SKM-1 treated with dmso at 0.1 percent for 144 hours (cell line): ENCODE results near the gene UBLCP1.
"Not testable (repeated sequence)": the region's sequence is repeated elsewhere in the genome, so short reads cannot be mapped to it uniquely, and the experiment has no call there.

Experiments used
- DNase-seq: peaks from one replicate; lab custom pipeline; 2025; ENCODE audit not compliant: unreplicated experiment; lab: John Stamatoyannopoulos, UW

Gene UBLCP1

DNA sequence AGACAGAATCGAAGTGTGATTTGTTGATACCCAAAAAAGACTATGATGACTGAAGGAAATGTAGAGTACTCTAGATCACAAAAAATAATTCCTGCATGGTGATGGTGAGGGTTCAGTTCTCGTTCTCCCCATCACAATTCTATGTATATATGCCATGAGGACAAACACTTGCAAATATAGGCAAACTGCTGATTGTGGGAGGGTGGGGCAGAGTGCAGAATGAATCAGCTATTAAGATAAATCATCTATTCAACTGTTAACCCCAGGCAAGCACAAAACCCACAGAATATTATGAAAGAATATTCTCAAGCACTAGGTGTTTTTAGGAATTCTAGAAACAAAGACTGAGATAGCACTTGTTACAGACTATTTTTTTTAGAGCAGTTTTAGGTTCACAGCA lies 13.9 kb upstream of the UBLCP1 start:
- no peak for DNase-seq

DNA sequence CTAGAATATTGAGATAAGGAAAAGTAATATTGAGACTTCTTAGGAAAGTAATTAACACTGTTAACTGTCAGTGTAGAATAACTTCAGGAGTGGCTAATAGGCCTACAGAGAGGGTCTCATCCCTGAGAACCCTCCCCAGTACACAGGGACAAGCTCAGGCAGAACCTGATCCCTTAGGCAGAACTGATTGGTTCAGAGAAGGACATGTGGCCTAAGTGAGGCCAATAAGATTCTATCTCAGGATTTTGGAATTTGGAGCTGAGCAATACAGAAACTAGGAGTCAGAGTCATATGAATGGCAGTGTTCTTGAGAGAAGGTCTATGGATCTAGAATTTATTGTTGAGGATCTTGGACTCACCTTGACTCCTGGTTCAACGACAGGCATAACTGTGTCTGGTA lies 10.9 kb upstream of the UBLCP1 start:
- DNase-seq, result no peak

DNA sequence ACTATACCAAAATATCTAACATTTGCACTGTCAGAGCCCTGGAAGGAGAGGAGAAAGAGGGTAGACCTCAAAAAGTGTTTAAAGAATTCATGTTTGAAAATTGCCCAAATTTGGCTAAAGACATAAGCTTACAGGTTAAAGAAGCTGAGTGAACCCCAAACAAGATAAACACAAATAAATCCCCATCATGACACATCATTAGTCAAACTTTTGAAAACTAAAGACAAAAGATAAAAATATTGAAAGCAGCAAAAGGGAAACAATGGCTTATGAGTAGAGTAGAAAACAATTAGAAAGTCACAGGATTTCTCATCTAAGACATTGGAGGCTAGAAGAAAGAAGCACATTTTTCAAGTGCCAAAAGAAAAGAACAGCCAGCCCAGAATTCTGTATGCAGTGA lies 6.1 kb upstream of the UBLCP1 start:
- no peak for DNase-seq

DNA sequence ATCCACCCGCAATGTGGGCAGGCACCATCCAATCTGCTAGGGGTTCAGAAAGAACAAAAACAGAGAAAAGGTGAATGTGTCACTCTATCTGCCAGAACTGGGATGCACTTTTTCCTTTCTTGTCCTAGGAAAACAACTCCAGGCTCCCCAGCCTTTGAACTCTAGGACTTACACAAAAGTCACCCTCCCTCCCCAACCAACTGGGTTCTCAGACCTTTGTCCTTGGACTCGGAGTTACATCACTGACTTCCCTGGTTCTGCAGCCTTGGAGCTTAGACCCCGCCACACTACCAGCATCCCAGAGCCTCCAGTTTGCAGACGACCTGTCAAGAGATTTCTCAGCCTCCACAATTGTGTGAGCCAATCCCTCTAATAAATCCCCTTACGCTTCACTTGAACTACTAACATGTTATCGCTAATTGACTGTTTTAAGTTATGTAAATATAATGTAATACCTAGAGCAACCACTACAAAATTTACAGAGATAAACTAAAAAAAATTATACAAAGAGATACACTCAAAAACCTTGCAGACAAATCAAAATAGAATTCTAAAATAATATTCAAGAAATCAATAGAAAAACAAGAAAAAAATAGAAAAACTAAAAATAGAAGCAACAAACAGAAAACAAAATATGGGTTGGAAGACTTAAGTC lies 5.3 kb upstream of the UBLCP1 start:
- DNase-seq, result no peak

DNA sequence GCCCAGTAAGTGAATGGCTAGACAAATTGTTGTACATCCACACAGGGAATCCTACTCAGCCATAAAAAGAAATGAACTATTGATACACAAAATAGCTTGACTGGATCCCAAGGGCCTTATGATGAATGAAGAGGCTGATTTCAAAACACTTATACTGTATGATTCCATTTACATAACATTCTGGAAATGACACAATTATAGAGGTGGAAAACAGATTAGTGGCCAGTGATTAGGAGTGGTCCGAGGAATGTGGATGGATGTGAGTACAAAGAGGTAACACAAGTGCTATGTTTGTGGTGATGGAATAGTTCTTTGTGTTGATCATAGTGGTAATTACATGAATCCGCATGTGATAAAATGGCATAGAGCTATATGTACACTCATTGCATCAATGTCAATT lies 4.7 kb upstream of the UBLCP1 start:
- DNase-seq, result no peak

DNA sequence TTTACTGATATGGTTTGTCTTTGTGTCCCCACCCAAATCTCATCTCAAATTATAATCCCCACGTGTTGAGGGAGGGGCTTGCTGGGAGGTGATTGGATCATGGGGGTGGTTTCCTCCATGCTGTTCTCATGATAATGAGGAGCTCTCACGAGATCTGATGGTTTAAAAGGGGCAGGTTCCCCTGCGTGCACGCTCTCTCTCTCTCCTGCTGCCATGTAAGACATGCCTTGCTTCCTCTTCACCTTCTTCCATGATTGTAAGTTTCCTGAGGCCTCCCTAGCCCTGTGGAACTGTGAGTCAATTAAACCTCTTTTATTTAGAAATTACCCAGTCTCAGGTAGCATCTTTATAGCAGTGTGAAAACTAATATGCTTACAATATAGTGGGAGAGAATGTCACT lies 2.9 kb upstream of the UBLCP1 start:
- DNase-seq, result not testable (repeated sequence)

DNA sequence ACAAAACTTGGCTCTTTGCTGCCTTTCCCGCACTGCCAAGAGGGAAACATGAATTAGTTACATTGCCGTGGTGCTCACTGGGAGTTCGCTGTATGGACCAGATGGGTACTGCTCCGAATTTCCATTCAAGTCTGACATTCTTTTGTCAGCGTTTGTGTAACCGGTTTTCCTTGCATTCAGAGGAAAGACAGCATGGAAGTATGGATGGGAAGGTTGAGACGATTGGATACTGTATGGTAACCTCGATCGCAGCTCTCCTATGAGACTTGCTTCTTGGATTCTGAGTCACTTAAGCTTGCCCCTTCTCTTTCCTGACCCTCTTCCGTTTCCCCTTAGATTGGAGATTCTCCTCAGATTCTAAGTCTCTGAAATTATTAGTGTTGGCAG lies 625 bp upstream of the UBLCP1 start:
- no peak for DNase-seq

DNA sequence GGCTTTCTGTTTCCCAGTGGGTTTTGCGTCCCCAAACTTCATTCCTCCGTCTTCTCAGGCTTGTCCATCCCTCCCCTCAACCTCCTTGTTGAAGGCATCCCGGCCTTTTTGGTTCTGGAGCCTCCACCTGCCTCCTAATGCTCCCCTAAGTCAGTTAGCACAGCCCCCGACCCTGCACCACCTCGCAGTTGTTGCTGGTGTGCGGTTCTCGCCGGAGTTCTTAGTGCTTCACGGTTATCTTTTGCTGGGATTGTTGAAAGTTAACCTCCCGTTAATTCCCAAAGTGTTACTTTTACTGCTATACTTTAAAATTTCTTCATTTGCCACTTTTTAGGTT lies 447 bp downstream of the UBLCP1 start:
- DNase-seq, result no peak

DNA sequence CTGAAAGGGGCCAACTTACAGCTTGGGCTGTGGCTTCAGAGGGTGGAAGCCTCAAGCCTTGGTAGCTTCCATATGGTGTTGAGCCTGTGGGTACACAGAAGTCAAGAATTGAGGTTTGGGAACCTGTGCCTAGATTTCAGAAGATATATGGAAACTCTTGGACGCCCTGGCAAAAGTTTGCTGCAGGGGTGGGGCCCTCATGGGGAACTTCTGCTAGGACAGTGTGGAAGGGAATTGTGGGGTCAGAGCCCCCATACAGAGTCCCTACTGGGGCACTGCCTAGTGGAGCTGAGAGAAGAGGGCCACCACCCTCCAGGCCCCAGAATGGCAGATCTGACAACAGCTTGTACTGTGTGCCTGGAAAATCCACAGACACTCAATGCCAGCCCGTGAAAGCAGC lies 3.7 kb downstream of the UBLCP1 start:
- DNase-seq, result not testable (repeated sequence)

DNA sequence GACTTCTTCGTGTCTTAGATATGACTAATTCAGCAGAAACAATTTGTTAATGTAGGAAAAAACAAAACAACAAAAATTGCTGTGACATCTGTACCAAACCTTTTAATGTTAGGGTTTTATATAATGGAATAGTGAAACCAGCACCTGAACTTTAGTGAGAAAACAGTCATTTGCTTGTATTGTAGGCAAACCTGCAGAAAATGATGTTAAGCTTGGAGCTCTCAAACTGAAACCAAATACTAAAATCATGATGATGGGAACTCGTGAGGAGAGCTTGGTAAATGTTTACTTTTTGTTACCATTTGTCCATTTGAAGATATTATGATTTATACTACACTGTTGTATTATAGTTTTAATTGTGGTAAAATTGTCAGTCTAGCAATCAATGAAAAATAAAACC lies 6.6 kb downstream of the UBLCP1 start:
- DNase-seq, result no peak

DNA sequence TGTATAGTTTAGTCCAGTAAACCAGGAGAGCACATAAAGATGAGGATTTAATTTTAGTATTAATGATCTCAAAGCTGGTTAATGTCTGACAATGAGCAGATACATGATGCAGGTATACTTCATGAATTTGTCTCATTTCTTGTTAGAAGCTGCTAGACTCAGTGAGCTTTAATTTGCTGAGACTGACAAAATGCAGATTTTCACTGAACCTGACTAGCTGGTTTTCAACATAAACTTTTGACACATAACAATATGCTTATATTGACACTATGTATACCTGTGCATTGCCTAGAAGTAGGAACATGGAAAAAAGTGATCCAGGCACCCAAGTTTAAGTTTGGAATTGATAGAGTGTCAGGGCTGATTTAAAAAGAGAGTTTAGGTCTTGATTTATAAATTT lies 10.8 kb downstream of the UBLCP1 start:
- DNase-seq, result no peak

DNA sequence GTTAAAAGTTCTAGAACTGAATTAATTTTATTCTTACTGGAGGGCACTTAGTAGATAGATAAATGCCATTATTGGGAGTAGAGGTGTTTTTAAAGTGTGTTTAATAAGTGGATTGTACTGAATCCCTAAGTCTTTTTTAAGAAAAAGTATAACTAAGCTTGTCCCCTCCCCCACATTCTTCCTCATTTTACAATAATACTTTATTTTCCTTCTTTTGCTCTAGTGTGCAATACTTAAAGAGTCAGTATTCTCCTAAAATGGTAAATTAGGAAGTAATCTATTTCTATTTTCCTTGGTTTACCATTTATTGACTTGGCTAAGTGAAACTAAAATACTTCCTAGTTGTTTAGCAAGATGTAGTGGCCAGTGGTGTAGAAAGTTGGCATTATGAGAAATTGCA lies 11.6 kb downstream of the UBLCP1 start:
- no peak for DNase-seq

DNA sequence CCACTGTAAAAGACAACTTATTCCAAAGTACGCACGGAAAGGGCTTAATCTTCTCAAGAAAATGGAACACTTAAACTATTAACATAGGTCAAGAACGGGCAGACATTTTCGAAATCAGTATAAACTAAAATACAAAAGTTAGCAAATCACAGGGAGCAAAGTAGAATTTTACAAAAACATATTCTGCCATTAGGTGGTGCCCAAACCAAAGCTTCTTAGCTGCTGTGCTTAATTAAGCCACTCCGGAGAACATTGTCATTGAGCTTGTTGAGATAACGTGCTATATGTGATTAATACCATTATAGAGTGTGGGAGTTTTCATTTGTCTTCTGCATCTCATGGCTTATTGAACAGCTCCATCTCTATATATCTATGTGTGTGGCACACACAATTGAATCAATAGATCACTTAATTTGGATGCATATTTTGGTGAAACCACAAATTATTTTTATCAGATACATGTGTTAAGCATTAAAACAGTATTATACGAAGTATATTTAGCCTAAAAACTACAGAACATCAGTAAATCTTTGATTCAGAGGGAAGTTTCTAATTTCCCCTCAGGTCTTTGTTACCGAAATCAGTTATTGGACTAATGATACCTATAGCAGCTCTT lies 23.4 kb downstream of the UBLCP1 start:
- peak; percentile 2 for DNase-seq

DNA sequence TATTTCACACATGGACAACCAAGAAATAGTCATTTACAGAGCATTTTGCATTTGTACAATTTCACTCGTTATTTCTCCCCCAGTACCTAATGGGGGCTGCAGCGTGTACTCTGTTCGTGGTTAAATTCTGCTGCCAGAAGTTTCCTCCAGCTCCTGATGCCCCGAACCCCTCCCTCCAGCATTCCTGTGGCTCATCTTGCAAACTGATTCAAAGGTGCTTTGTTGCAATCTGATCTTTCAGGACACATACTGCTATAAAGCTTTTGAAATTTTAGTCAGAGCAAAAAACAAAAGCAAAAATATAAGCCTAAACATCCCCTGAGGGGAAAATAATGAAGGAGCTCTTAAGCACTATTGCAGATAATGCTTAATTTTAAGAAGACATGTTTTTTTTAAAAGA lies 27.7 kb downstream of the UBLCP1 start:
- DNase-seq, result no peak

DNA sequence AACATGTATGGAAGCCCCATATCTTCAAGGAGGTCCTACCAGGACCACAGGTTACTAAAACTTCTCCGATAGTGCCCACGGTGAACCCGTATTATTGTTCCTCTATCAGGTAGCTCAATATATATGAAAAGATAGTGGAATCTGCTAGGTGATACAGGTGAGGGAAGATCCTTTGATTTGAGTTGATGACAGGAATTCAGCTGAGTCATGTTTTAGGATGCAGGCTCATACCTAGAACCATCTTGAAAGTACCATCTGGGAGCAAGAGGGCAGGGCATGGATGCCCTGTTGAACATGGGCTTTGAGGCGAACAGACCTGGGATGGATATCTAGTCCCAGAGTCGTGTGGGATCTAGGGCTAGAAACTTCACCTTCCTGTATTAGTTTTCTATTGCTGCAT lies 31.8 kb downstream of the UBLCP1 start:
- no peak for DNase-seq

DNA sequence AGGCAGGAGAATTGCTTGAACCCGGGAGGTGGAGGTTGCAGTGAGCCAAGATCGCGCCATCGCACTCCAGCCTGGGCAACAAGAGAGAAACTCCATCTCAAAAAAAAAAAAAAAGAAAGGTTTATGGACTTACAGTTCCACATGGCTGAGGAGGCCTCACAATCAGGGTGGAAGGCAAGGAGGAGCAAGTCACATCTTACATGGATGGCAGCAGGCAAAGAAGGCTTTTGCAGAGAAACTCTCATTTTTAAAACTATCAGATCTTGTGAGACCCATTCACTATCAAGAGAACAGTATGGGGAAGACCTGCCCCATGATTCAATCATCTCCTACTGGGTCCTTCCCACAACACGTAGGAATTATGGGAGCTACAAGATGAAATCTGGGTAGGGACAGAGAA lies 34.2 kb downstream of the UBLCP1 start:
- DNase-seq, result not testable (repeated sequence)

DNA sequence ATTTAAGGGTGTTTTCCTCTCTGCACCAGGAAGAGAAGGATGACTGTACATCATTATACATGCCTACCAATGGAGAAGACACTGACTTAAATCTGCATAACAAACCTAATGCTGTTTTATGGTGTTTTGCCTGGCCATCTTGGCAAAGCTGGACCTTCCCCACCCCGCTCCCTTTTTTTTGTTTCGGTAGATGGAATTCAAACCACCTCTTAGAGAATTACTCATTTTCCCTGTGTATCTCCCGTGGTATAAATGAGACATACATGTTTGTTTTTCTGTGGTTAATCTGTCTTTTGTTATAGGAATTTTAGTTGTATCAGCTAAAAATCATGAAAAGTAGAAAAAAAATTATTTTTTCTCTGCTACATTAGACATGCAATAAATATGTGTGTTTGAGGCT lies 38.4 kb downstream of the UBLCP1 start:
- no peak for DNase-seq

DNA sequence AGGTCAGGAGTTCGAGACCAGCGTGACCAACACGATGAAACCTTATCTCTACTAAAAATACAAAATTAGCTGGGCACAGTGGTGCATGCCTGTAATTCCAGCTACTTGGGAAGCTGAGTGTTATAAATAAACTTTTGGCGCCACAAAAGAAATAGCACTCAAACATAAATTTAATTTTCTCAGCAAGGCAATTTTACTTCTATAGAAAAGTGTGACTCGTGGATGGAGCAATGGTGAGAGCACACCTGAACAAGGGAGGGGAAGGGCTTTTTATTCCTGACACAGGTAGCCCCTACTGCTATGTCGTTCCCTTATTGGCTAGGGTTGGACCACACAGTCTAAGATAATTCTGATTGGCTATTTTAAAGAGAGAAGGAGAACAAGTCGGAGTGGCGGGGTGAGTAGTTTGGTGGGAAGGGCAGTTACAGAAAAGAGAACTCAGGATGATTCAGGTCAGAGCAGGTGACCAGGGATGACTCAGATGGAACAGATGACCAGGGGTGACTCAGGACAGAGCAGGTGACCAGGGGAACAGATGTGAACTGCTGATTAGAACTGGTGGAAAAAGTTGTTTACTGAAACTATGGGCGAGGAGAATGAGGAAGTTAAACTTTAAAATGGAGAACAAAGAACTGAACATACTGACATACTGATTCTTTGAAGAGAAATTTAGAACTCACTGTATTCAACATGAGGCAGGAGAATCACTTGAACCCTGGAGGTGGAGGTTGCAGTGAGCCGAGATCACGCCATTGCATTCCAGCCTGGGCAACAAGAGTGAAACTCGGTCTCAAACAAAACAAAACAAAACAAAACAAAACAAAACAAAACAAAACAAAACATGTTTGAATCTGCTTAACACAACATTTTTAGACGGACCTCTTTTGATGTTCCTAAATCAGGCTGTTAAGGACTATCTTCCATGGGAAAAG lies 39.1 kb downstream of the UBLCP1 start:
- peak; percentile 87 for DNase-seq

DNA sequence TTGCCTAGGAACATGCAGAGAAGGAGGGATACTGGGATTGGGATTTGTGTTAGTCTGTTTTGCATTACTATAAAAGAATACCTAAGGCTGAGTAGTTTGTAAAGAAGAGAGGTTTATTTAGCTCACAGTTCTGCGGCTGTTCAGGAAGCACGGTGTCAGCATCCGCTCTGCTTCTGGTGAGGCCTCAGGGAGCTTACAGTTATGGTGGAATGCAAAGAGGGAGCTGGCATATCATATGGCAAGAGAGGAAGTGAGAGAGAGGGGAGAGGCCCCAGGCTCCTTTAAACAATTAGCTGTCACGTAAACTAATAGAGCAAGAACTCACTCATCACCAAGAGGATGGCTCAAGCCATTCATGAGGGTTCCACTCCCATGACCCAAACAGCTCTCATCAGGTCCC lies 40.2 kb downstream of the UBLCP1 start:
- no peak for DNase-seq

DNA sequence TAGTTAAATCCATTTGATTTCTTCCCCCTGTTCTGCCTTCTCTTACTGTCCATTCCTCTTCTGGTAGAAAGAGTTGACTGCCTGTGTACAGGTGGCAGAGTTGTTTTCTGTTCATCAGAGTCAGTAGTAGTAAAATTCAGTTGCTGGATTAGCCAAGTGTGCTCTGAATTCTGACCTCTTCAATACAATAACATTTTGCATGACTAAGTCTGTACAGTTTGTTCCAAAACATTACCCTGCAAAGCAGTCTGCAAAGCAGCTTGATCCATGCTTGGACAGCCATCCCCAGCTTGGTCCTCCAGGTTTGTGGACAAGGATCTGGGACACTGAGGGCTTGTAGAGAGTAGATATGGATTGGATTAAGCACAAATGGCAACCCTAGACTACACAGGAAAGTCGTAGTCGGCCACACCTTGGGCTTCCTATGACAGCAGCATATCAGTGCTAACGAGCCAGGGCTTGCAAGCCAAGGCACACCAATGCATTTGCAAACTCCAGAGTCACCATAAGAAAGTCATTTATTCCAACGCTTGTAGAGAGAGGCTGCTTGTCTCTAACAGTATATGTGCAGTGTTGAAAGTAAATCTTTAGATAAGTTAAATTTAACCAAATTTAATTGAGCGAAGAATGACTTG lies 42.0 kb downstream of the UBLCP1 start:
- DNase-seq, result no peak

DNA sequence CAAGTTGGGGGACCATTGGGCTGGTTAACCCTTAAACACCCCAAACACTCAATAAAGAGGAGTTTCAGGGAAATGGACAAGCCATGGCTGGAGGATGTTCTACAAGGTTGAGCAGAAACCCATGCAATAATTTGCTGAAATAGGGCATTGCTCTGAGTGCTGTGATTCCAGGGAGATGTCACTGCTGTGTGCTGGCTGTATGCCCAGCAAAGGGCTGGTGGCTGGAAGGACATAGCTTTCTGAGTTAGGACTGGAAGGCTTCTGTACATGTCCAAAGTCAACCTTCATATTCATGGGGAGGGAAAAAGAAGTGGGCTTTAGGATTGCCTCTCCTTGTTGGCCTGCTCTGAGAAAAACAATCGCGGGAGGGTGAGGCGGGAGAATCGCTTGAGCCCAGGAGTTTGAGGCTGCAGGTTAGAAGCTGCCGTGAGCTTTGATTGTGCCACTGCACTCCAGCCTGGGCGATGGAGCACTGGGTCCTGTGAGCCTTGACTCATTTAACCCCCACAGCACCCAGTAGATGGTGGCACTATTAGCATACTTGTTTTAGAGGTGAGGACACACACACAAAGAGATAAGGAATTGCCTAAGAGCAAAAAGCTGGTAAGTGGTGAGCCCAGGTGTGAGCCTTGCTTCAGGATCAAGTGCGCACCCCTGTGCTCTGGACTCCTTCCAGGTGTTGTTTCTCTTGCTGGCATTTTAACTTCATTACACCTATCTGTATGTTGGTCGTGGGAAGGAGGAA lies 46.8 kb downstream of the UBLCP1 start:
- DNase-seq, result no peak
